ENCODE data around the gene BPGM.
"Not testable (repeated sequence)": the region's sequence is repeated elsewhere in the genome, so short reads cannot be mapped to it uniquely, and the experiment has no call there.

Gene BPGM

DNA sequence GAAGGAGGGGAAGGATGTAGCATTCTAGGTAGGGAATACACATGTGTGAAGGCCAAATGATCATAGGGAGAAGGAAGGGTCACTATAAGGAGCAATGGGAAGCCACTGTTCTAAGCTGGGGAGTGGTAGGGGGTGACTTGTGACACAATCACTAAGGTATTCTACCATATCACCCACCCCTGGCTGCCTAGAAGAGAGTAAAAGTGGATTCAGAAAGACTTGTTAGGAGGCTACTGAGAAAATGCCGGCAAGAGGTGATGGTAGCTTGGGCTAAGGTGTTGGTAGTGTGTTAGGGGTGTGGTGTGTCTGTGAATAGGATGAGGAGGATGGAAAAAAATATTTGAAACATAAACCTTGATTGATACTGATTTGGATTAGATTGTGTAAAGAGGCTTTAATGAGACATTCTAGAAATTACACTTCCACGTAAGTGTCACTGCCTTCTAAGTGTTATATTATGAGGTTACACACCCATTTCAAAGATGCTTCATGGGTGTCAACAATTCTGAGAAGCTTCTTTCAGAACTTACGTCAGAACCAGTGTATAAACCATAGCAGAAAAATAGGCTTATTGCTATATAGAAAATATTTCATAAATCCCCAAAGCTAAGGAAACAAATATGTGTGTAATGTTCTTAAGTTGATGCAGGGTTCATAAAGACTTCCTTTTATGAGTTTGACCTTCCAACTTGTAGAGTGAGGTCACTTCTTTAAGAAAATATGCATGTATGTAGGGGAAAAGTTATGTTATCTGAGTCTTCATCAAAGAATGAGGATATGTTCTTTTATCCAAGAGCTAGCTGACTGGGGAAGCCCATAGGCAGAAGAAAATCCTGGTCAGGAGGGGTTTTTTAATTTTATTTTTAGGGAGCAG is 5.6 kb upstream of the BPGM start:
- ChIA-PET CTCF (interaction anchor here (0.9 to 11.7 kb wide), 4 partner anchors 8 to 36 kb away, joined by 3 to 130 read pairs (median 4); no protein-coding TSS in a partner anchor), POLR2A (no interaction called here)
- no peak for DNase-seq (ENCODE audit: low read depth, low spot score)
- no peak overlapping the region for H3K4me3 ChIP-seq (ENCODE audit: low read depth, low read length)
- TF ChIP-seq, protein P1, sequence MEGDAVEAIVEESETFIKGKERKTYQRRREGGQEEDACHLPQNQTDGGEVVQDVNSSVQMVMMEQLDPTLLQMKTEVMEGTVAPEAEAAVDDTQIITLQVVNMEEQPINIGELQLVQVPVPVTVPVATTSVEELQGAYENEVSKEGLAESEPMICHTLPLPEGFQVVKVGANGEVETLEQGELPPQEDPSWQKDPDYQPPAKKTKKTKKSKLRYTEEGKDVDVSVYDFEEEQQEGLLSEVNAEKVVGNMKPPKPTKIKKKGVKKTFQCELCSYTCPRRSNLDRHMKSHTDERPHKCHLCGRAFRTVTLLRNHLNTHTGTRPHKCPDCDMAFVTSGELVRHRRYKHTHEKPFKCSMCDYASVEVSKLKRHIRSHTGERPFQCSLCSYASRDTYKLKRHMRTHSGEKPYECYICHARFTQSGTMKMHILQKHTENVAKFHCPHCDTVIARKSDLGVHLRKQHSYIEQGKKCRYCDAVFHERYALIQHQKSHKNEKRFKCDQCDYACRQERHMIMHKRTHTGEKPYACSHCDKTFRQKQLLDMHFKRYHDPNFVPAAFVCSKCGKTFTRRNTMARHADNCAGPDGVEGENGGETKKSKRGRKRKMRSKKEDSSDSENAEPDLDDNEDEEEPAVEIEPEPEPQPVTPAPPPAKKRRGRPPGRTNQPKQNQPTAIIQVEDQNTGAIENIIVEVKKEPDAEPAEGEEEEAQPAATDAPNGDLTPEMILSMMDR (IDR thresholded peaks at IDR 0.05; ENCODE audit: insufficient read depth, low read length, missing control alignments), result no peak

GRCh38 chr7:134641981-134642380 is 4.7 kb upstream of the BPGM start:
- DNase-seq (ENCODE audit: low read depth, low spot score); H3K4me3 ChIP-seq (ENCODE audit: low read depth, low read length); POLR2A ChIA-PET: not testable (repeated sequence)
- CTCF ChIA-PET, result interaction anchor here (1.7 to 11.7 kb wide), 2 partner anchors 10 to 35 kb away, joined by 3 to 130 read pairs; no protein-coding TSS in a partner anchor

DNA sequence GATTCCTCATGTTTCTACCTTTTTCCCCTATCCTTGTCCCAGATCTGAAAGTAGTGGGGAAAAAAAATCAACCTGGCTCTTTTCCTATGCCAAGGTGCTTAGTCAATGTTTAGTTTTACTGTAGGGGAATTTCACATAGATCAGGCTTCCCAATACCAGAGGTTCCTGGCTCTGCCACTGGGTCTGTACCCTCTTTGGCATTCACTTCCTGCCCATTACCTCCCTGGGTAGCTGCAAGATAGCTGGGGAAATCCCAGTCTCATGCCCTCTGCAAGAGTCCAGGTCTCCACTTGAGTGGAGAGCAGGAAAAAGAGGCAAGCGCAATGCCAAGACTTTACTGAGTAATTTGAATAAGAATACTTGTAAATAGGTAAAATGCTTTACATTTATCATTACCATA is 3.5 kb upstream of the BPGM start:
- no peak overlapping the region for H3K4me3 ChIP-seq (ENCODE audit: low read depth, low read length)
- ChIA-PET POLR2A (no interaction called here), CTCF (interaction anchor here (1.7 to 11.7 kb wide), 2 partner anchors 11 to 34 kb away, joined by 3 to 130 read pairs; no protein-coding TSS in a partner anchor)
- TF ChIP-seq, protein P1 (IDR thresholded peaks at IDR 0.05; ENCODE audit: insufficient read depth, low read length, missing control alignments), result no peak
- no peak for DNase-seq (ENCODE audit: low read depth, low spot score)

GRCh38 chr7:134645478-134645877 is 1.2 kb upstream of the BPGM start:
- ChIA-PET CTCF (interaction anchor here (1.4 to 11.7 kb wide), 7 partner anchors 11 to 213 kb away, joined by 3 to 130 read pairs (median 6); no protein-coding TSS in a partner anchor), POLR2A (interaction anchor here (0.9 to 2.1 kb wide), 5 partner anchors 12 to 50 kb away, joined by 3 to 11 read pairs (median 6); no protein-coding TSS in a partner anchor)
- H3K4me3 ChIP-seq (ENCODE audit: low read depth, low read length), result peak overlapping the region; percentile 63
- DNase-seq (ENCODE audit: low read depth, low spot score), result no peak
- TF ChIP-seq, protein P1 (IDR thresholded peaks at IDR 0.05; ENCODE audit: insufficient read depth, low read length, missing control alignments), result no peak

DNA sequence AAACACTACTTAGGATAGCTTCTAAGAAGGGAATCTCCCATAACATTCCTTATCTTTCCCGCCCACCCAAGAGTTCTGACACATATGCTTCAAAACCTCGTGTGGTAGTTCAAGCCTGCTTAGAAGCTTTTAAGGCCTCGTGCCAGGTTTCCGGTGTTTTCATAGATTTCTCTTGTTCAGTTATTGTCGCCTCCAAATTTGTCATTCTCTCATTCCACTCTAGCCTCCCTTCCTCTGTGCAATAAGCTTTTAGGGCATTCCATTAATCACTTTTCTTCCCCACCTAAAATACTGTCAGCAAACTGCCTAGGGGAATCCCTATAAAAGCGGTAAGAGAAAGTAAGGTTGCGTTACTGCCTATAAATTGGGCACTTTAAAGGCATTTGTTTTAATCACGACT is 718 bp upstream of the BPGM start:
- ChIA-PET POLR2A (interaction anchor here (0.6 to 2.1 kb wide), 8 partner anchors 12 to 1047 kb away, joined by 3 to 11 read pairs (median 6); no protein-coding TSS in a partner anchor), CTCF (interaction anchor here (0.8 to 11.7 kb wide), 8 partner anchors 11 to 213 kb away, joined by 3 to 130 read pairs (median 6); no protein-coding TSS in a partner anchor)
- TF ChIP-seq, protein P1 (IDR thresholded peaks at IDR 0.05; ENCODE audit: insufficient read depth, low read length, missing control alignments), result no peak
- no peak for DNase-seq (ENCODE audit: low read depth, low spot score)
- H3K4me3 ChIP-seq (ENCODE audit: low read depth, low read length), result peak overlapping the region; percentile 63

DNA sequence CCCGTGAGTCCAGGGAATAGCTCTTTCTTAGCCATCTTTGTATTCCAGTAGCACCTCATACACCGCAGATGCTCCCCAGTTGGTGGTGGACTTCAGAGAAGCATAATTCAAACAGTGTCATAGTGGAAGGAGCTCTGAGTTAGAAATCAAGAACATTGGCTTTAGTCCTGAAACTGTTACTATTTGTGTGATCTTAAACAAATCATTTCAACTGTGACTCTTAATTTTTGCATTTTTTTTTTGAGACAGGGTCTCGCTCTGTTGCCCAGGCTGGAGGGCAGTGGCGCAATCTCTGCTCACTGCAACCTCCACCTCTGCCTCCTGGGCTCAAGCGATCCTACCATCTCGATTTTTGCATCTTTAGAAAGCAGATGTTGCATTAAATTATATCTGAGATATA is 1.8 kb downstream of the BPGM start:
- TF ChIP-seq, protein P1 (IDR thresholded peaks at IDR 0.05; ENCODE audit: insufficient read depth, low read length, missing control alignments), result no peak
- DNase-seq (ENCODE audit: low read depth, low spot score), result no peak
- H3K4me3 ChIP-seq (ENCODE audit: low read depth, low read length), result no peak overlapping the region
- POLR2A ChIA-PET, result interaction anchor here (1.4 kb wide), 1 partner anchor 12 kb away, joined by 10 read pairs; no protein-coding TSS in a partner anchor
- CTCF ChIA-PET, result interaction anchor here (0.7 to 11.7 kb wide), 6 partner anchors 8 to 51 kb away, joined by 3 to 130 read pairs (median 6); no protein-coding TSS in a partner anchor
